OCI-M1 (cell line): ENCODE data around the gene IKZF4.
A peak's percentile ranks its signal among the peaks of the same experiment; 100 is the strongest.
"Not testable (repeated sequence)": the region's sequence is repeated elsewhere in the genome, so short reads cannot be mapped to it uniquely, and the experiment has no call there.

Experiments
- DNase-seq: peaks from one replicate; lab custom pipeline; 2025; lab: John Stamatoyannopoulos, UW

Gene IKZF4

GRCh38 chr12:56040151-56040550, 19.3 kb downstream of the IKZF4 start:
- DNase-seq = no peak

- DNase-seq = no peak
Measured at GRCh38 chr12:56040963-56041551, 20.2 kb downstream of the IKZF4 start.

GRCh38 chr12:56041552-56042429, 20.9 kb downstream of the IKZF4 start, which contains the start of gene RPS26:
Gene RPS26, plus strand, starts transcription at chr12:56041918. Its CDS starts 249 bp downstream, at chr12:56042167.
- DNase-seq = peak; percentile 99

- not testable (repeated sequence) for DNase-seq
Measured at GRCh38 chr12:56042430-56042813, 21.6 kb downstream of the IKZF4 start.

GRCh38 chr12:56042843-56043242, 22.0 kb downstream of the IKZF4 start:
- no peak for DNase-seq

- no peak for DNase-seq
Measured at GRCh38 chr12:56046027-56046780, 25.4 kb downstream of the IKZF4 start.

- no peak for DNase-seq
Measured at GRCh38 chr12:56053407-56053893, 32.6 kb downstream of the IKZF4 start.

- DNase-seq = not testable (repeated sequence)
Measured at GRCh38 chr12:56059964-56060363, 39.1 kb downstream of the IKZF4 start.

- DNase-seq = no peak
Measured at GRCh38 chr12:56061982-56062381, 41.1 kb downstream of the IKZF4 start.

GRCh38 chr12:56062996-56063395, 42.2 kb downstream of the IKZF4 start:
- no peak for DNase-seq

- DNase-seq = no peak
Measured at GRCh38 chr12:56071648-56072047, 50.8 kb downstream of the IKZF4 start.

GRCh38 chr12:56074396-56074795, 53.6 kb downstream of the IKZF4 start:
- DNase-seq = no peak

GRCh38 chr12:56077966-56078365, 57.1 kb downstream of the IKZF4 start:
- not testable (repeated sequence) for DNase-seq

- no peak for DNase-seq
Measured at GRCh38 chr12:56078427-56078826, 57.6 kb downstream of the IKZF4 start.

GRCh38 chr12:56078931-56079722, 58.3 kb downstream of the IKZF4 start:
- peak; percentile 92 for DNase-seq

GRCh38 chr12:56079723-56080555, 59.1 kb downstream of the IKZF4 start, which contains the start of gene ERBB3:
Gene ERBB3, plus strand, starts transcription at chr12:56080165. Its CDS starts 136 bp downstream, at chr12:56080301.
- DNase-seq = peak; percentile 69

- no peak for DNase-seq
Measured at GRCh38 chr12:56080556-56081138, 59.8 kb downstream of the IKZF4 start.

- no peak for DNase-seq
Measured at GRCh38 chr12:56081393-56082347, 60.8 kb downstream of the IKZF4 start.

GRCh38 chr12:56082382-56082781, 61.5 kb downstream of the IKZF4 start:
- no peak for DNase-seq
